GM21390 (cell line): Measurements from ENCODE around the gene APOF.
"Not testable (repeated sequence)": the region's sequence is repeated elsewhere in the genome, so short reads cannot be mapped to it uniquely, and the experiment has no call there.

ENCODE experiments used
- ATAC-seq: cut with Tn5 transposase; IDR thresholded peaks from one replicate; pipeline ENCODE4 v1.9.1; 2021; ENCODE audit not compliant: unreplicated experiment

Gene APOF

GRCh38 chr12:56373515-56373914 is 10.9 kb upstream of the APOF start:
- ATAC-seq, result no peak

GRCh38 chr12:56366948-56367347 is 4.3 kb upstream of the APOF start:
- no peak for ATAC-seq

GRCh38 chr12:56361487-56362129 is 1.0 kb downstream of the APOF start:
- no peak for ATAC-seq

GRCh38 chr12:56359851-56360767 is 2.5 kb downstream of the APOF start, which contains the start of gene STAT2:
TSS of gene STAT2 (minus strand) at chr12:56360107. CDS start at chr12:56356571, 3,536 bp downstream.
- peak; percentile 92 for ATAC-seq

GRCh38 chr12:56358836-56359532 is 3.7 kb downstream of the APOF start:
- ATAC-seq, result no peak

DNA sequence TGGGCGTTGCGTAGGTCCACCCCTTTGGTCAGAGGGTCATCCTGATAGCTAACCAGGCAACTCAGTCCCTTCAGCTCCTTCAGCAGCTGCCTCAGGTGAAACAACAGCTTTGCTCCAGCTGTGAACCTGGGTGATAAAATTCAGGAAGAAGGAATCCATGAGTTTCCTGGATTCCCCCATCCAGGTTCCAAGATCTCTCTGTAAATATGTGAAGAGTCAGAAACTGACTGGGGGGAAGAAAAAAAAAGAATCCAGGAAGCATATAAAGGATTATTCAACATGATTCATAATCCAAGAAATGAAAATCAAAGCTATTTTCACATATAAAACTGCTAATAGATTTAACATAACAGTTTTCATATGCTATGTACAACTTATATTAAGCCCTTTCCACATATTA is 11.3 kb downstream of the APOF start:
- ATAC-seq, result no peak

DNA sequence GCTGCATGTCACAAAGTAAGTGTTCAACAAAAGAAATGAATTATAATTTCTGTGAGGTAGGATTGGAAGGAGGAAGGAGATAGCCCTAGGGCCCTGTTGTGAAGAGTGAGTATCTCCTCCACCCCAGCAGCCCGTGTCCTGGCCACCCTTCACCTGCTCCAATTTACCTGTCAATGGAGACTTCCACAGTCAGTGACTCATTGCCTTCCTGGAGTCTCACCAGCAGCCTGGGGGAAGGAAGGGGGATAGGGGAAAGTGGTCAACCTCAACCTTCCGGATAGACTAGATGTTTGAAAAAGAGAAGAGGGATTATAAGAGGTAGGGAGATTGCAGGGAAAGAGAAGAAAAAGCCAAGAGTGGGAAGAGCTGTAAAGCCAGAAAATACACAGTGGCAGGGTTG is 12.0 kb downstream of the APOF start:
- no peak for ATAC-seq

DNA sequence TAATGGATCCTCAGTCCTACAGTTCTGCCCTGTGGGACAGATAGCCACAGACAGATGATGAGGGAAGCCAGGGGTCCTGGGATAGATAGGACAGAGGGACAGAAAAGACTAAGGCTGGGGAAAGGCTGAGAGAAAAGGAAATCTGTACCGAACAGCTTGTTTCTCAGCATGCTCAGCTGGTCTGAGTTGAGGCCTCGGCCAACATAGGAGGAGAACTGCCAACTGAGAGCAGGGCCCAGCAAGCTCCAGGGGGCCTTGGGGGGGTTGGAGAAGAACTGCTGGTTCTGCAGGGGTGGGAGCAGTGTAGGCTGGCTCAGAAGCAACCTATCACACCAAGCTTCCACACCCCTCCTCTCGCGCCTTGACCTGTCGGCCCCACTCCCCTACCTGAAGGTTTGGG is 13.9 kb downstream of the APOF start:
- ATAC-seq, result no peak

- ATAC-seq, result not testable (repeated sequence)
Measured at GRCh38 chr12:56347255-56347654, 15.4 kb downstream of the APOF start.

- no peak for ATAC-seq
Measured at GRCh38 chr12:56346675-56347074, 16.0 kb downstream of the APOF start.

DNA sequence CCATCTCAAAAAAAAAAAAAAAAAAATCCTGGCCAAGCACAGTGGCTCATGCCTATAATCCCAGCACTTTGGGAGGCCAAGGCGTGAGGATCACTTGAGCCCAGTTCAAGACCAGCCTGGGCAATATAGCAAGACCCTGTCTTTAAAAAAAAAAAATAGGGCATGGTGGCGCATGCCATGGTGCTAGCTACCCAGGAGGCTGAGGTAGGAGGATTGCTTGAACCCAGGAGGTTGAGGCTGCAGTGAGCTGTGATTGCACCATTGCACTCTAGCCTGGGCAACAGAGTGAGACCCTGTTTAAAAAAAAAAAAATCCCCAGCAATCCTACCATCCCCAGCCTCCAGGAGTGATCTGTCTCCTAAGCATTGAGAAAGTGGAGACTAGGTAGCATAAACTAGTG is 20.4 kb downstream of the APOF start:
- ATAC-seq, result not testable (repeated sequence)

GRCh38 chr12:56341616-56342015 is 21.0 kb downstream of the APOF start:
- no peak for ATAC-seq

GRCh38 chr12:56339158-56339422 is 23.6 kb downstream of the APOF start:
- no peak for ATAC-seq

- no peak for ATAC-seq
Measured at GRCh38 chr12:56338308-56339157, 24.1 kb downstream of the APOF start, which contains the start of gene IL23A. TSS of gene IL23A (plus strand) at chr12:56338884. CDS start at chr12:56339045, 161 bp downstream.

DNA sequence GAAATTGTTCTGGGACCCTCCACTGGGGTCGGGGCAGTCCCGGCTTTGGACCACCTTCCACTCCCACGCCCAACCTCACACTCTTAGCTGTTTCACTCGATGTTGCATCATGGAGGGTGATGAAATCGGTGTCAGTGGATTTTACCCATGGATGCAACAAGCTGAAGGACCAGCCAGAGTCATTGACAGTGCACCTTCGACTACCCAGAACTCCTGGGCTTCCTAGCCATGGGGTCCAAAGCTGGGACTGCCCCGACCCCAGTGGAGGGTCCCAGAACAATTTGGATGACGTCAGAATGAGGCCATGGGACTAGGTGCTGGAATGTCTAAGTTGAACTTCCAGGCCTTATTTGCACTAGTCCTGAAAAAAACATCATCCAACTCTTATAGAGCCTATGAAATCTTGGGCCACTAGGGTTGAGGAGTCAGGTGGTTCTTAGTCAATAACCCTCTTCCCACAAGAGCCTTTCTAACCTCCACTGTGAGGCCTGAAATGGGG is 24.9 kb downstream of the APOF start:
- no peak for ATAC-seq

- no peak for ATAC-seq
Measured at GRCh38 chr12:56336361-56337167, 26.1 kb downstream of the APOF start.

- not testable (repeated sequence) for ATAC-seq
Measured at GRCh38 chr12:56335527-56335926, 27.1 kb downstream of the APOF start.

GRCh38 chr12:56334490-56334793 is 28.2 kb downstream of the APOF start:
- no peak for ATAC-seq

- ATAC-seq, result peak; percentile 90
Measured at GRCh38 chr12:56333679-56334489, 28.8 kb downstream of the APOF start, which contains the start of gene PAN2. TSS of gene PAN2 (minus strand) at chr12:56334000. CDS start at chr12:56333094, 906 bp downstream.
